HT1080 (cell line): ENCODE results near the gene TH. TPM values are rescaled to one million over a fixed set of nuclear protein-coding genes. Genes with fewer than 3 reads are reported as not detected.

Experiments
- DNase-seq: peaks from one replicate; pipeline ENCODE4 v3.0.0-alpha.2; 2015; ENCODE audit warnings: low read depth
- small RNA-seq: library from RNA; depleted of rRNA; stranded (forward); fragments of <200 nt; gene quantifications from one replicate; pipeline ENCODE3, GENCODE V24; 2014
- total RNA-seq: library from RNA; depleted of rRNA; stranded (reverse); fragments of >200 nt; shearing (Covaris generic); gene quantifications from 2 replicates; pipeline ENCODE4 v1.2.3, GENCODE V29; 2014; rRNA removed

The TH gene
- total RNA-seq, 1 experiment from 2014 or later: not detected

DNA sequence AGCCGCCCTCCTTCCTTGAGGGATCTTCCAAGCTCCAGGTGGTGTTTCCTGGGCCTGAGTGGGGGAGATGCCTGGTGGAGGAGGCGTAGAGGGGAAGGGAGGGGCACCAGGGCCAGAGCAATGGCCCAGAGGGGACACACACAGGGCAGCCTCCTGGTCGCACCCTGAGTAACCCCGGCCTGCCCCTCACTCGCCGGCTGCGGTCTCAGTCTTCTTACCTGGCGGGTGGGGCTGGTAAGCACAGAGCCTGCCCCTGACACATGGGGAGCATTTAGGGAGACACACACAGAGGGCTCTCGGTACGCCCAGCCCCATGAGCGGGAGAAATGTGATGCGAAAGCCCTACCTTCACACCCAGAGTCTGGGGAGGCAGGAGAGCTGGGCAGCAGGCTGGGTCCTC, 56.3 kb downstream of the TH start:
- DNase-seq: no peak

GRCh38 chr11:2114430-2115241, 57.0 kb downstream of the TH start:
- no peak for DNase-seq

Small RNA genes within 50 kb of the gene (small RNA-seq; reads per million reads assigned to genes)
- gene MIR4686: not detected
- not detected for gene MIR483

Other genes with a start within 250 kb of the TH start
- 73.2 and 118 TPM in 2 replicates for gene MRPL23, start 224.5 kb downstream of the TH start, total RNA-seq
- gene H19, start 174.0 kb downstream of the TH start, total RNA-seq: 0.21 and 0.27 TPM in 2 replicates
- 0.24 TPM in 1 of 2 replicates, not detected in the other for gene IGF2, start 32.4 kb downstream of the TH start, total RNA-seq
- gene INS, start 10.6 kb downstream of the TH start, total RNA-seq: not detected in 2 replicates
- gene ASCL2, start 98.8 kb upstream of the TH start, total RNA-seq: not detected in 2 replicates
- gene C11orf21, start 130.1 kb upstream of the TH start, total RNA-seq: 0.34 TPM in 1 of 2 replicates, not detected in the other
- 0.05 and 0.30 TPM in 2 replicates for gene TSPAN32, start 130.2 kb upstream of the TH start, total RNA-seq
- gene CD81, start 205.5 kb upstream of the TH start, total RNA-seq: 108 and 171 TPM in 2 replicates
- gene TSSC4, start 228.9 kb upstream of the TH start, total RNA-seq: 87.6 and 88.7 TPM in 2 replicates